GM21367 (cell line): ENCODE results near the gene RAB27A.

Experiments used
- ATAC-seq: cut with Tn5 transposase; IDR thresholded peaks from one replicate; pipeline ENCODE4 v1.9.1; 2021; ENCODE audit not compliant: unreplicated experiment

Gene RAB27A

GRCh38 chr15:55230051-55230670 is 59.5 kb downstream of the RAB27A start:
- no peak for ATAC-seq

- no peak for ATAC-seq
Observed at GRCh38 chr15:55226127-55226526, 63.5 kb downstream of the RAB27A start.

GRCh38 chr15:55224892-55225291 is 64.7 kb downstream of the RAB27A start:
- no peak for ATAC-seq

- ATAC-seq = peak; percentile 64
Observed at GRCh38 chr15:55222588-55222987, 67.0 kb downstream of the RAB27A start.

- peak; percentile 45 for ATAC-seq
Observed at GRCh38 chr15:55221090-55222011, 68.3 kb downstream of the RAB27A start.

GRCh38 chr15:55220606-55221005 is 69.0 kb downstream of the RAB27A start:
- ATAC-seq = no peak

GRCh38 chr15:55218056-55218455 is 71.6 kb downstream of the RAB27A start:
- no peak for ATAC-seq

- ATAC-seq = no peak
Observed at GRCh38 chr15:55204464-55204863, 85.1 kb downstream of the RAB27A start.

- ATAC-seq = no peak
Observed at GRCh38 chr15:55202206-55202605, 87.4 kb downstream of the RAB27A start.

GRCh38 chr15:55198706-55199105 is 90.9 kb downstream of the RAB27A start:
- no peak for ATAC-seq

- ATAC-seq = no peak
Observed at GRCh38 chr15:55197719-55198118, 91.9 kb downstream of the RAB27A start.

GRCh38 chr15:55197362-55197705 is 92.3 kb downstream of the RAB27A start:
- peak; percentile 13 for ATAC-seq

- ATAC-seq = peak; percentile 97
Observed at GRCh38 chr15:55196458-55197361, 92.9 kb downstream of the RAB27A start, which contains the start of gene RSL24D1. RSL24D1 (minus strand) TSS chr15:55196941; CDS start chr15:55196890, 51 bp downstream.

GRCh38 chr15:55195996-55196395 is 93.6 kb downstream of the RAB27A start:
- ATAC-seq = no peak

- no peak for ATAC-seq
Observed at GRCh38 chr15:55194256-55194655, 95.4 kb downstream of the RAB27A start.

- ATAC-seq = no peak
Observed at GRCh38 chr15:55186331-55186730, 103.3 kb downstream of the RAB27A start.

GRCh38 chr15:55183679-55184078 is 105.9 kb downstream of the RAB27A start:
- no peak for ATAC-seq

GRCh38 chr15:55179141-55179540 is 110.5 kb downstream of the RAB27A start:
- no peak for ATAC-seq

GRCh38 chr15:55170361-55170760 is 119.3 kb downstream of the RAB27A start:
- ATAC-seq = no peak

- peak; percentile 92 for ATAC-seq
Observed at GRCh38 chr15:55168350-55168974, 121.2 kb downstream of the RAB27A start.

GRCh38 chr15:55164284-55164683 is 125.3 kb downstream of the RAB27A start:
- no peak for ATAC-seq
